Esophagus squamous epithelium (tissue), 4 donors: ENCODE results near the gene WFS1.

Experiments used
- POLR2A ChIP-seq, 4 donors: fragments of 450-650 bp; IDR thresholded peaks; one replicate each; pipeline ENCODE4 v1.6.1; 2017; ENCODE audit warnings: antibody characterized with exemption in 4 of 4, mild to moderate bottlenecking in 4 of 4, moderate library complexity in 3 of 4
- TF ChIP-seq, protein P1 (sequence below), 6 experiments: fragments of 450-650 bp in 4 of 6; fragments of 200-600 bp in 2 of 6; sonication (generic) in 2 of 6; IDR thresholded peaks; one replicate each; pipeline ENCODE4 v1.5.1; 2016 to 2019; ENCODE audit warnings: antibody characterized with exemption in 6 of 6, mild to moderate bottlenecking in 4 of 6, moderate library complexity in 4 of 6

DNA sequence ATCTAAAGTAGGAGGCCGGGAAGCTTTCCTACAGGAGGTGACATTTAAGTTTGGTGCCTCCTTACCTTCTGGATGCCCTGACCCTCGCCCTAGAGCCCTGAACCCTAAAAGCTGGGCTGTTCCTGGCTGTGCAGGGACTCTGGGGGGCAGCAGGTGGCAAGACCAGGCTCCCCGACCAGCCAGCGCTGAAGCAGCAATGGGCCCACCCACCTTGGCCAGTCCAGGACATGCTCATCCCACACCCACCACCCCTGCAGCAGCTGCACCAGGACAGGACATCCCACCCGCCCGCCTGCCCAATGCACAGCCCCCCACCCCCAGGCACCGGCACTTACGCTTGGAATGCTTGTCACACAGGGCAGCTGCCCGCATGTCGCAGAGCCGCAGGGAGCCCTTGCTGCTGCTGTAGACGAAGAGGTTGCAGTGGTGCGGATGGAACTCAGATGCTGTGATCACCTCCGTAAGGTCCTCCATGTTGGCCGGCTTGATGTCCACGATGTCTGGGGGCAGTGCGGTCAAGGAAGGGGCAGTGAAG is 77.9 kb downstream of the WFS1 start:
- TF ChIP-seq, protein P1, sequence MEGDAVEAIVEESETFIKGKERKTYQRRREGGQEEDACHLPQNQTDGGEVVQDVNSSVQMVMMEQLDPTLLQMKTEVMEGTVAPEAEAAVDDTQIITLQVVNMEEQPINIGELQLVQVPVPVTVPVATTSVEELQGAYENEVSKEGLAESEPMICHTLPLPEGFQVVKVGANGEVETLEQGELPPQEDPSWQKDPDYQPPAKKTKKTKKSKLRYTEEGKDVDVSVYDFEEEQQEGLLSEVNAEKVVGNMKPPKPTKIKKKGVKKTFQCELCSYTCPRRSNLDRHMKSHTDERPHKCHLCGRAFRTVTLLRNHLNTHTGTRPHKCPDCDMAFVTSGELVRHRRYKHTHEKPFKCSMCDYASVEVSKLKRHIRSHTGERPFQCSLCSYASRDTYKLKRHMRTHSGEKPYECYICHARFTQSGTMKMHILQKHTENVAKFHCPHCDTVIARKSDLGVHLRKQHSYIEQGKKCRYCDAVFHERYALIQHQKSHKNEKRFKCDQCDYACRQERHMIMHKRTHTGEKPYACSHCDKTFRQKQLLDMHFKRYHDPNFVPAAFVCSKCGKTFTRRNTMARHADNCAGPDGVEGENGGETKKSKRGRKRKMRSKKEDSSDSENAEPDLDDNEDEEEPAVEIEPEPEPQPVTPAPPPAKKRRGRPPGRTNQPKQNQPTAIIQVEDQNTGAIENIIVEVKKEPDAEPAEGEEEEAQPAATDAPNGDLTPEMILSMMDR (IDR thresholded peaks at IDR 0.05), result no peak
- TF ChIP-seq POLR2A (IDR thresholded peaks at IDR 0.05), result no peak
